GM21360 (cell line): ENCODE results near the gene TFIP11.

Experiments
- ATAC-seq: cut with Tn5 transposase; IDR thresholded peaks from one replicate; pipeline ENCODE4 v1.9.1; 2021; ENCODE audit warnings: mild to moderate bottlenecking, moderate library complexity; ENCODE audit not compliant: unreplicated experiment

TFIP11 gene

DNA sequence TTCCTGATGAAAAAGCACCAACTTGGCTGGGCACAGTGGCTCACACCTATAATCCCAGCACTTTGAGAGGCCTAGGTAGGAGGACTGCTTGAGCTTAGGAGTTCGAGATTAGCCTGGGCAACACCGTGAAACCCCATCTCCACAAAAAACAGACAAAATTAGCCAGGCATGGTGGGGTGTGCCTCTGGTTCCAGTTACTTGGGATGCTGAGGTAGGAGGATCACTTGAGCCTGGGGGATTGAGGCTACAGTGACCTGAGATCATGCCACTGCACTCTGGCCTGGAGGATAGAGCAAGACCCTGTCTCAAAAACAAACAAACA, 31.7 kb downstream of the TFIP11 start:
- no peak for ATAC-seq

DNA sequence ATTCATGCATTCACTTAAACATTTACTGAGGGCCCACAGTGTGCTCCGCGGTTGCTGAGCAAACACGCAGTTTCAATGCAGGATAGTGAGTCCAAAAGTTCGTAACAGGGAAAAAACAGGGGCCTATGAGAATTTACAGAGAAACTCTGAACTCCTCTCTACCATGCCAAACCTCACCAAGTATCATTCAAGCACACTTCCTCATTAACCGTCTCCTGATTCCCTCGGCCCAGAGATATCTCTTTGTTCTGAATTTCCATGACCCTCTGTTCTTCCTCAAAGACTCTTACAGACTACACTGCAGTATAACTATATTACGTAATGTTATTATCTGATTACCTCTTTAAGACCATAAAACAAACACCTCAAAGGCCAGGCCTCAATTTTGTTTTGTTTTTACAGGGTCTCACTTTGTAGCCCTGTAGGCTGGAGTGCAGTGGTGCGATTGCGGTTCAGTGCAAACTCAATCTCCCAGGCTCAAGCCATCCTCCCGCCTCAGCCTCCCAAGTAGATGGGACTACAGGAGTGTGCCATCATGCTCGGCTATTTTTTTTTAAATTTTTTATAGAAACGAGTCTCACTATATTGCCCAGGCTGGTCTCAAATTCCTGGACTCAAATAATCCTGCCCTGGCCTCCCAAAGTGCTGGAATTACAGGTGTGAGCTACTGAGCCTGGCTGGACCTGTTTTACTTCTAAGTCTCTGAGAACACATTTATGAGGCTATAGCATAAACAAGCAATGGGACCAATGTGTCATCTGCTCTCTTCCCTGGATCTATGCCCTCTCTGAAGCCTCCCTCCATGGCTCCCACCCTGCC, 32.3 kb downstream of the TFIP11 start:
- ATAC-seq: no peak

DNA sequence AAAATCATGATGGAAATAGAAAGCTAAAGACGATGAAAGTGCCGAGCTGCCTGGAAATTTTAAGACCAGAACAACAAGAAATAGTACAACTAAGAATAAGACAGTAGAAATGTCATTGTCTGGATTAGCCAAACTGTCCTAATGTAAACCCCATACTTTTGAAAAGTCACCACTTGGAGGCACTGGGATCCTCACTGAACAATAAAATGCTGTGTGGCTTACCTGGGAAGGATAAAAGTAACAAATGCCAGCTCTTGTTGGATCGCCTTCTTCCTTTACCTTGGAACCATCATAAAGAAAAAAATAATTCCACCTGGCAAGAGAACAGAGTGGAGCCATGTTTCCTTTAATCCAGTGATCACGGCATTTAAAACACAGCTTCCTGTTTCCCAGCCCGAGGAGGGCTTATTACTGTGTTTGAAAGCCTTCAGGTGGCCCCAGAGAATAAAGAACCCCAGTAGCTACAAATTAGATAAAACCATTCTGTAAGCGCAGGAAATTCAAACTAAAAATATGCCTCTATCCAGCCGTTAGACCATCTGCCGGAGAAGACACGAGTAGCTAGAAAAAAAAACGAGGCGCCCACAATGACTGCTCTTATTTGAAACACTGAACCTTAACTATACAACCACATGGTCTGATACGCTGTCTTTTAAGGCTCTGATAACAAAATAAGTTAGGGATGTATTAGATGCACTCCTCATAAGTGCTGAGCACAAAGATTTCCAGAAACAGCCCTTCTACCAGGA, 33.1 kb downstream of the TFIP11 start:
- ATAC-seq: no peak

GRCh38 chr22:26477341-26477731, 34.9 kb downstream of the TFIP11 start:
- ATAC-seq: no peak

GRCh38 chr22:26476705-26477340, 35.5 kb downstream of the TFIP11 start:
- no peak for ATAC-seq

GRCh38 chr22:26474682-26475081, 37.6 kb downstream of the TFIP11 start:
- no peak for ATAC-seq

- ATAC-seq: no peak
These were observed 40.8 kb downstream of the TFIP11 start for GRCh38 chr22:26471522-26471921.

DNA sequence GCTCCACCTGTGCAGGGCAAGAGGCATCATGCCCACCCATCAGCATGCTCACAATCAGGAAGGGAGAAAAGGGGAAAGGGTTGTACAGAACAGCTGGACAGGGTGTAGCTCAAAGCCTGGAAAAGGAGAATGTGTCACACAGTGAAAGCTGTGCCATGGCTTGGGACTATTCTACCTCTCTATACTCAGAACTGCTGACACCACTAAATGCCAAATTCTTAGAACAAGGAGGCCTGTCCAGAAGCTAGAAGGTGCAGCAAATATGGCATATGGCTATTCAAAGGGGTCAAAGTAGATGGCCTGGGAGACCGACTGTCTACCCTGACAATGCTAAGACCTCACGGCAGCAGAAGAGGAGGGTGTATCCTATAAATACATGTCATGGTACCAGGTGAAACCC, 41.5 kb downstream of the TFIP11 start:
- ATAC-seq: no peak

DNA sequence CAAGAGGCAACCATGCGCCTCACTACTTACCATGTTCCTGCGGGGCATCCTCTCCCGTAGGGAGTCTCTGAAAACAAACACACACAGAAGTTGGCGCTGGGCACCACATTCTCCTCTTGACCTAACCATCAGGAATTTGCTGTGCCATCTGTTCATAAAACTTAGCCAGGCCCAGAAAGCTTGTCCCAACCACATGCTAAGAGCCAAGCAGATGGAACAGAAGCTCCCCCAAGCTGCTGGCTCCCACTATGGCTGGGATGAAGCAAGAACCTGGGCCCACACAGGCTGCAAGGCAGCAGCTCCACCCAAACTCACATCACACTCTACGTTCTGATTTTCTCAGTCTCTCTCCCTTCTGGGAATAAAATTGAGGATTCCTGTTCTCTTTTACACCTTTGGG, 46.1 kb downstream of the TFIP11 start:
- no peak for ATAC-seq

DNA sequence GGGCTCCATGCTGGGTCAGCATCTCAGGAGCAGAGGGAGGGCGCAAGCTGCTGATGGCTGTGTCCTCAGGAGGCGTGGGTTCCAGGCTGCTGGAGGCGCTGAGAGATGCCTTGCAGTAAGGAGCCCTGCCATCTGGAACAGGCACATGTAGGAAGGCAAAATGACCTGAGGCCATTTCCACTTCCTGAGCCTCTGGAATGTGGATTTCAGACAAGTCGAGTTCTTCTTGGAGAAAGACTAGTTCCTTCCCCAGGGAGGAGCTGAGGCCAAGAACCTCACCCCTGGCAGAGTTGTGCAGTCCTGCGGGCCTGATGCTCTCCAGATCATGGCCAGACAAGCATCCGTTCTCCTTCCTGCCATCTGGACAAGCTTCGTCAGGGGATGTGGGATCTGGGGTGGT, 48.0 kb downstream of the TFIP11 start:
- no peak for ATAC-seq

DNA sequence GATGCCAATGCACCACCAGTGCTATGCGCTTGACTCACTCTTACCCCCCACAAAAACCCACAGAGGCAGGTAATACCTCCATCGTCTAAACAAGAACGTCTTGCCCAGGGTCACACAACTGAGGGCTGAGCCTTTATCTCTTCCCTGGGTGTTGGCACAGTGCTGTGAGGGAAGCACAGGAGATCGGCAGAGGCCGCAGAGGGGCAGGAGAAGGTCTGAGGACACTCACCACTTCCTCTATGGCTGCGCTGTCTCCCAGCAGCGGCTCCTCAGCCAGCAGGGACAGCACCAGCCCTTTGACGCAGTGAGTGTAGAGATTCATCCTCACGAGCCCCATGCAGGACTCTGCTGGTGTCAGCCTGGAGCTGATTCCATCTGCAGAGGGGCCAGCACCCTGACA, 48.6 kb downstream of the TFIP11 start:
- no peak for ATAC-seq

- ATAC-seq: no peak
These were observed 49.1 kb downstream of the TFIP11 start for GRCh38 chr22:26463101-26463661.

DNA sequence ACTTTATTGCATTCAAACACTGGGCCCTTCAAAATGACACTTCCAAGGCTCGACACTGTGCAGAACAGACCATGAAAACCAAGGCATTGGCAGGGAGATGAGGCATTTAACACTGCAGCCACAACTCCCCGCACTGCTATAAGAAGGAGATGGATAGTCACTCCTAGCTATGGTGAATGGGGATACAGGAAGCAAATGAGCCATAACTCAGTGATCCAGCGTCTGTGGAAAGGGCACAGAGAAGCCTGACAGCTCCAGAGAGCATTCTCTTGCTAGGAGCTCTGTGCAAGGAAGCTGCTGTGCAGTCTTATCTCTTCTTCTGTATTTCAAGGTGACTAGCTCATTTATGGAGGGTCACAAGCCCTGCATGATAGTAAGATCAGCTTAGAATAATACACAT, 49.6 kb downstream of the TFIP11 start:
- ATAC-seq: no peak

DNA sequence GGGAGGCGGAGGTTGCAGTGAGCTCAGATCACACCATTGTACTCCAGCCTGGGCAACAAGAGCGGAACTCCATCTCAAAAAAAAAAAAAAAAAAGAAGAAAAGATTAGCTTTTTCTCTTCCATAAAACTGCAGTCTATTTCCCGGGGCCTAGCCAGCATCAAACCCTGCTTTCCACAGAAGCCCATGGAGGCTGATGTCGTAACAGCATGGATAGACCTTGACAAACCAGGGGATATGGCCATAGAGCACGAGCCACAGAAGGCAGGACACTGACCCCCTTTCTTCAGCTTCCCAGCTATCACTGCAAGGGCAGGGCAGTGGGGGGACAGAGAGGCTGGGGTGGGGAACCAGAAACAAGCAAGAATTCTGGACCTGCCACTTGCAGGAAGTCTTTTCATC, 50.2 kb downstream of the TFIP11 start:
- no peak for ATAC-seq

DNA sequence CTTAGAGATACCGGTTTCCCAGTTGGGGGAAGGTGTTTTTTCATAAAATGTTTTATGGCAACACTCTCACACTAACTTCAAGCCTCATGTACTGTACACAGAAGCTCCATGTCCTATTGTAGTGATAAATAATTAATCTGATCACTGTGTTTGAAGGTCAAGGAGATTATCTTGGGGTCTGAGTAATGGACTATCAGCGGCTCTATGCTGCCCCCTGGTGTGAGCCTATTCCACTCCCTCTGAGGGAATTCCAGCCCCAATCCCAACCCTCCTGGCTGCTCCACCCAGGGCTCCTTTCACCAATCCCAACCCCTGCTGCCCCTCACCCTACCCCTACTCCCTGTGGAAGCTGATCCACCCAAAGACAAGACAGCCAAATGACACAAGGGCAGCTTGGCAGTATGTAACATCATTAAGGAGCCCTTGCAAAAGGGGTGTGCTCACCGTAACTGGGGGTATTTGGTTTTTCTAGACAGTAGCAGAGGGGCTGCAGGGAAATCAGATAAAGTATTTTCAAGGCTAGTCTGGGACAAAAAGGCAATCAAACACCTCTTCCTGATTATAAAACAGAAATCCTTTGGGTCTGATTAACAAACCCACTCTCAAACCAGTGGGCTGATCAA, 51.0 kb downstream of the TFIP11 start:
- ATAC-seq: no peak

GRCh38 chr22:26460202-26460601, 52.1 kb downstream of the TFIP11 start:
- no peak for ATAC-seq

- ATAC-seq: no peak
These were observed 54.5 kb downstream of the TFIP11 start for GRCh38 chr22:26457661-26458272.

- ATAC-seq: no peak
These were observed 58.3 kb downstream of the TFIP11 start for GRCh38 chr22:26453812-26454500.

GRCh38 chr22:26453216-26453615, 59.1 kb downstream of the TFIP11 start:
- no peak for ATAC-seq
